NCI-H187 treated with DMSO at 0.1 percent for 48 hours (cell line): ENCODE results near the gene CDC123.
"Not testable (repeated sequence)": the region's sequence is repeated elsewhere in the genome, so short reads cannot be mapped to it uniquely, and the experiment has no call there.

Experiments
- DNase-seq: peaks from one replicate; lab custom pipeline; 2025; lab: John Stamatoyannopoulos, UW

CDC123 gene

DNA sequence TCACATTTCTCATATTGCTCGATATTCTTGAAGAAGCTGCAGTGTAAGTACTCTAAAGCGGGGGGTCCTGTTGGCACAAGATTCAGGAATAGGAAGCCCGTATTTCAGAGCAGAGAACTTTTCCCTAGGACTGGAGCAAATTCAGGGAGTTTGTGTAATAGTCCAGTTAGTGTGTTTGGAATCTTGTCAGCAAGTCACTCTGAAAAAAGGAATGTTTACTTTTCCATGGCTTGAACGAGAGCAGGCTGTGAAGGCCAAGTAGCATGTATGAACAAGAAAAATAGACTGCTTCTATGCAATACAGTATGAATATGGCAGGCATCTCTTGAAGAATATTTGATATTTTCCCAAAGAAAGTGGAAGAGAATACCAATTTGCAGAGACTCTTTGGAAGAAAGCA is 39.8 kb downstream of the CDC123 start:
- no peak for DNase-seq

DNA sequence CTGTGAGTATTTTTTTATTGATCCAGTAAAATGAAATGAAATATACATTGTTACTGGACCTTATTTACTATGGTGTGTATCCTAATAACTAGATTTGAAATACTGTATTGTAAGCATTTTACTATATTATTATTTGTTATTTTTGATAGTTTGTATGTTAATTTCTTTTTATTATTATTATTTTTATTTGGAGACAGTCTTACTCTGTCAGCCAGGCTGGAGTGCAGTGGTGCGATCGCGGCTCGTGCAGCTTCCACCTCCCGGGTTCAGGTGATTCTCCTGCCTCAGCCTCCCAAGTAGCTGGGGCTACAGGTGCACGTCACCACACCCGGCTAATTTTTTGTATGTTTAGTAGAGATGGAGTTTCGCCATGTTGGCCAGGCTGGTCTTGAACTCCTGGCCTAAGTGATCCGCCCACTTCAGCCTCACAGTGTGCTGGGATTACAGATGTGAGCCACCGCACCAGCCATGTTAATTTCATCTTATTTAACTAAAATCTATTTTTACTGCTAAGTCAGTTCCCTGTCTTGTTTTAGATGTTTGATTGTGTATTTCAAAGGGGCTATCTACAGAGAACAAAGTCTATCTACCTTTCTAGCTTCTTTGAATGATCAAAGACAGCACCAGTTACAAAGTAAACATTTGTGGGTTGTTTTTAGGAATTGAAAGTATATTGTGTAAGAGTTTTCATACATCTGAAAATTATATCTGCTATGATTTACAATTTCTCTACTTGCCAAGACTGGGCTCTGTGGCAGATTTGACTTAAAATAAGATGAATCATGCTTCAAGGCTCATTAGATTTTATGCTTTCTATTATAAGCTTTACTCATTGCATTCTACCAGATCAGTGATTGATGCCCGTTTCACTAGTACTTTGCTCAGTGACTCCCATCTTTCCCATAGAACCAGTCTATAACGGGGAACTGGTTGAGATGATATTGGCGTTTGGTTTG is 41.6 kb downstream of the CDC123 start:
- no peak for DNase-seq

DNA sequence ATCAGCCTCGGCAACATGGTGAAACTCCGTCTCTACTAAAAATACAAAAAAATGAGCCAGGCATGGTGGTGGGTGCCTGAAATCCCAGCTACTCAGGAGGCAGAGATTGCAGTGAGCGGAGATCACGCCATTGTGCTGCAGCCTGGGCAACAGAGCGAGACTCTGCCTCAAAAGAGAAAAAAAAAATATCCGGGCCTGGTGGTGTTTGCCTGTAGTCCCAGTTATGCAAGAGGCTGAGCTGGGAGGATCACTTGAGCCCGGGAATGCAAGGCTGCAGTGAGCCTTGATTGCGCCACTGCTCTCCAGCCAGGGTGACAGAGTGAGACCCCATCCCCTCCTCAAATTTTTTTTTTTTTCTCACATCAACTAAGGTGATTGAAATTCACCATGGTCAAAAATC is 42.8 kb downstream of the CDC123 start:
- DNase-seq = no peak

DNA sequence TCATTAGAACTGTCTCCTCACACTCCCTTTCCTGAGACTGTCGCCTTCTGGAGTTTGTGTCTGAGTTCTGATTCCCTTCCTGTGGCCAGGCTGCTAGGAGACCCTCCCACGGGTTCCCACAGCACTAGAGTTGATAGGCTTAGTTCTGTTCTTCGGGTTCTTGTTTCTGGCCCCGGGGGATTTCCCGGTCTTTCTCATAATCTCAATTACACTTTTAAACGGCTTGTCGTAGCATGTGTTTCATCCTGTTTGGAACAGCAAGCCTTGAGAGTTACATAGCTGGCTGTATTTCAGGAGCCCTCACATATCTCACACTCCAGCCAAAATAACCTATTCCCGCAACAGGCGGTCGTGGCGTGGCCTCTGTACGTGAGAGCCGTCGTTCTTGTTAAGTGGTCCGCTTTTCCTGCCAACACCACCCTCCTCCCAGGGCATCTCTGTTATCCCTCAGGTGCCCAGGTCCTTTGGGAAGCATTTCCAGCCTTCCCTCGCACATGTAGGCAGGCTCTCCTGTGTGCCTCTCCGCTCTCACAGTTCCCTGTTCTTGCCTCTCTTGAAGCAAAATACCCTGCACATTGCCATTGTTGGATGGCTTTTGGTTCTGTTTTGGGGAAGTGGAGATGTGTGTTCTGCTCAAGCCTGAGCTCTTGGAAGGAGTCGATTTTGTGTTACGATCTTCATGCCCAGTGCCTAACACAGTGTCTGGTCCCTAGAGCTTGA is 46.0 kb downstream of the CDC123 start:
- DNase-seq = no peak

DNA sequence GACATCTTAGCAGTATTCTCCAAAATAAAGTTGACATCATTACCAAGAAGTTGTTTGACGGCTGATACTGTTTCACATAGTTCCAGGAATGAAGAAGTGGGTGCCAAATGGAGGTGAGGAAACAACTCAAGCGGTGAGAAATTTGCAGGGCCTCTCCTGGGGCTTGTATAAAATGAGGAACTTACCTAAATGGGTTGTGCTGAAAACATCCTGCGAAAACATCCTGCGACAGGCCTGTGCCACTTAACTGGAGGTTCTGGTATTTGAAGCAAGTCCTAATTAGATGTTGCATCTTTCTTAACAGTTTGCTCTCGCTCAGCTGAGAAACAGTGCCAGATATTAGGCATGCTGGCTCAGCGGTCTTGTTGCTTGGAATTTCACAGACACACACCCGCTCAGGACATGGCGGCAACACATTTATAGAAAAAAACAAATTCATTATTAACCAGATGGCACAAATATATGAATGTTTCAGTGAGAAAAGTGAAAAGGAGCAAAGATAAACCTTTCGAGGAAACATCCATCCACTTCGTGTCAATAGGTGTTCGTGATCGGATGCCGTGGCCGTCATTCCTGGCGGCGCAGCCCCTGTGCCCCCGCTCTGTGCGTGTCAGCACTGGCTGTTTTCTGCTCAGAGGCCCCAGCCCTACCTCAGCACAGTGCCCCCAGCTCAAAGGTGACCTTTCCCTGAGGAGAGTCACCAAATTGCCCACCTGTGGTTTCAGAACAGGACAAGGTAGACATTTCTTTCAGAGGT is 48.1 kb downstream of the CDC123 start:
- DNase-seq = no peak

- DNase-seq = no peak
These were observed 54.2 kb downstream of the CDC123 start for GRCh38 chr10:12250181-12250580.

- DNase-seq = not testable (repeated sequence)
These were observed 54.7 kb downstream of the CDC123 start for GRCh38 chr10:12250702-12251101.

DNA sequence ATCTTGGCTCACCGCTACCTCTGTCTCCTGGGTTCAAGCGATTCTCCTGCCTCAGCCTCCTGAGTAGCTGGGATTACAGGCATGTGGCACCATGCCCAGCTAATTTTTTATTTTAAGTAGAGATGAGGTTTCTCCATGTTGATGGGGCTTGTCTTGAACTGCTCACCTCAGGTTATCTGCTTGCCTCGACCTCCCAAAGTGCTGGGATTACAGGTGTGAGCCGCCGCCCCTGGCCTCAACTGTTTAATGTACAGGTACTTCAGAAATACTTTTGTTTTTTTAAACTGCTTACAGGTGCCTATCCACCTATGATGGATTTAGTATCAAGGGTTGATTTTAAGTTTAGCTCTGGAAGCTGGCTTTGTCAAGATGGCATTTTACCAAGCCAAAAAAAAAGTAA is 55.6 kb downstream of the CDC123 start:
- no peak for DNase-seq

DNA sequence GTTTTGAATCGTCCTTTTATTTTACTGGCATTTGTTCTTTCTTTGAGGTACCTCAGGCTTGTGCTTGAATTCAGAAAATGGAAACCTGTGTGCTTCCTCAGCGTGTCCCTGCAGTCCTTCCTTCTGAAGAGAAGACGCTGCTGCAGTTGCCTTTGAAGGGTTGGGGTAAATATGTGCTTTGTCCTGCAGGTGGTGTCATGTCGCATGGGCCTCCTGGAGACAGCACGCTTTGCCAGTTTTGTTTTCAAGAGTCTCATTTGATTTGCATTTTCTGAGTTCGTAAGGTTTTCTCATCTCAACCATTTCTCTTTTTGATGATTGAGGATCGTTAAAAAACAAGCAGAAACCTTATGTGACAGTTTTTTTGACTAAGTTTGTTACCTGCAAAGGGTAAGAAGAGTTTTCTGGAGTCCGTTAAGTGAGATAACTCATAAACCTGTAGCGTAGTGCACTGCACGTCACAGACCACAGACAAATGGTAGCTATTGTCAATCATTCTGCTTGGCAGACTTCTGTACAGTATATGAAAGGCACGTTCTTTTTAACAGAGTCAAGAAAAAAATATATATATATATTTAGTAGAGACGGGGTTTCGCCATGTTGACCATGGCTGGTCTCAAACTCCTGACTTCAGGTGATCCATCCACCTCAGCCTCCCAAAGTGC is 57.0 kb downstream of the CDC123 start:
- DNase-seq = no peak

DNA sequence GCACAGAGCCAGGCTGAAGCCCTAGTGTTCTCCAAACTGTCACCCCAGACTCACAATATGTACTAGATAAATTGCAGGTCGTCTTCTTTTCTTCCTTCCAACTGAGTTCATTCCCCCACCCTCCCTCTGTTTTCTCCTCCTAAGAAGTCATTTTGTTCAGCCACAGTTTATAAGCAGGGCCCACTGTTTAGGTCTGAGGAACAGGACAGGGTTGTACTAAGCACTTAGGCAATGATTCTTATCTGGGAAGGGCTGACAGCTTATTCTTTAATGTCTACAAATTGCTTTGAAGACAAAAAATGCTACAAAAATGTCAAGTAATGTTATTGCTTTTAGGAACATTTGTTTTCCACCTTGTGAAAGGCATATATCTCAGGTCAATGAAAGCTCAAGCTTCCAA is 59.1 kb downstream of the CDC123 start:
- DNase-seq = no peak

GRCh38 chr10:12259988-12260387 is 64.0 kb downstream of the CDC123 start:
- no peak for DNase-seq

GRCh38 chr10:12262278-12262981 is 66.4 kb downstream of the CDC123 start:
- no peak for DNase-seq

DNA sequence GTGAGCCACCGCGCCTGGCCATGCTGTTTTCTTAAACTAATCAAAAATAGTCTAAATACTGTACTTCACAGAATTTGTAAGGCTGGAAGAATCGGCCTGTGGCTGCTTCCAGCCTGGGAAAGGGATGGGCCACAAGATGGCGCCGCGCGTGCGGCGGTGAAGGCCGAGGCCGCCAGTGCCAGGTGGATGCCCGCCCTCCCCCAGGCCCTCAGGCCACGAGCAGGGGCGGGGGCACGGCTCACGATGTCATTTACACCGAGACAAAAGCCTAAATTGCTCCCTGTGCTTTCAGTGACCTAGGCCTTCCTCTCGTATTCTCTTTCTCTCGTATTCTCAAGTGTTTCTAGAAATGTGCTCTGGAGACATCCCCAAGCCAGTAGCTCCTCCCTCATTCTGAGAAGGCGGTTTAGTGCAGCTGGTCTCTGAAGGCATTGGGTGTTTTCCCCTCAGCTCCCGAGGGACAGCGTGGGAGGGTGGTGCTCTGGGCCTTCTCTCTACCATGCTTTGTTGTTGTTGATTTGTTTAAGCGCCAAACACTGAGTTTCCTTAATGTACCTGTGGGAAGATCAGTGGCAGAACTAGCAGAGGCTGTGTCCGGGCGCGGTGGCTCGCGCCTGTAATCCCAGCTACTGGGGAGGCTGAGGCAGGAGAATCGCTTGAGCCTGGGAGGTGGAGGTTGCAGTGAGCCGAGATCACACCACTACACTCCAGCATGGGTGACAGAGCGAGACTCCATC is 68.4 kb downstream of the CDC123 start:
- peak; percentile 61 for DNase-seq

GRCh38 chr10:12269056-12269455 is 73.1 kb downstream of the CDC123 start:
- DNase-seq = no peak

- no peak for DNase-seq
These were observed 75.2 kb downstream of the CDC123 start for GRCh38 chr10:12271210-12271540.

GRCh38 chr10:12277862-12278261 is 81.9 kb downstream of the CDC123 start:
- not testable (repeated sequence) for DNase-seq

DNA sequence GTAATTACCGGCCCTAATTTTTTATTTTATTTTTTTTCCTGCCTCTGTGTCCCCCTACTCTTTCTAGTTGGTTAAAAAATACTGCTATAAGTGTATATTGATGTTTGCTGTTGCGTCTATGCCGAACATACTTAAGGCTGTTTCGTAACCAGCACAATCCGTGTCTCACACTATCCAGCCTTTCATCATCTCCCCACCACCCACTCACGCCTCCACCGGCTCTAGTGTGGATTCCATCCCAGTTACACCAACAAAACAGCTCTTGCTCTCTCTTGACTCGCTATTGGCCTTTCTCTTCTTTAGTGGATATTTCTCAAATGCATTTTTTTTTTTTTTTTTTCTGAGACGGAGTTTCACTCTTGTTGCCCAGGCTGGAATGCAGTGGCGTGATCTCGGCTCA is 83.3 kb downstream of the CDC123 start:
- DNase-seq = no peak

DNA sequence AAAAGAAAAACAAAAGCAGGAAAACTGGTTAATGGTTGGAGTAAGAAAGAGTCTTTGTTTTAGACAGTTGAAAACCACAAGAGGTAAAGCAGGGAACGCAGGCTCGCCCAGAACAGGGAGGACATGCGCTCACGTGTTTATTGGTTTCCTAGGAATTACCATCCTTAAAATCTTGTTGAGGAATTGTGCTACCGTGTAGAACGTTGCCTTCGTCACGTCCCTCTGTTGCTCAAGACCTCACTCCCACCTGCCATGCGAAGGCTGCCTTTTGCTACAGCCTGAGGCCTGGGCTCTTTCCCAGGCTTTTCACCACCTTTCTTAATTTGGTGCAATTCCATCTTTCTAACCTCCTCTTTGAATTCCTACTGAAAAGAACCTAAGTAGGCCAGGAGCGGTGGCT is 91.8 kb downstream of the CDC123 start:
- DNase-seq = no peak

- DNase-seq = not testable (repeated sequence)
These were observed 101.8 kb downstream of the CDC123 start for GRCh38 chr10:12297784-12298183.

GRCh38 chr10:12299222-12299965 is 103.4 kb downstream of the CDC123 start:
- no peak for DNase-seq
